Sigmoid colon (tissue), 4 donors: Measurements from ENCODE around the gene SCNM1.

ENCODE experiments used
- EP300 ChIP-seq, 4 donors: sonication (generic); formaldehyde crosslinking; IDR thresholded peaks; one replicate each; pipeline ENCODE4 v1.6.1; 2017; ENCODE audit warnings: antibody characterized with exemption in 4 of 4
- POLR2AphosphoS5 ChIP-seq, 4 donors: sonication (generic); formaldehyde crosslinking; IDR thresholded peaks; one replicate each; pipeline ENCODE4 v1.6.1; 2017; ENCODE audit warnings: antibody characterized with exemption in 4 of 4
- TF ChIP-seq, protein P1 (sequence below), 4 experiments: fragments of 450-650 bp in 3 of 4; fragments of 200-600 bp in 1 of 4; IDR thresholded peaks; one replicate each; pipeline ENCODE4 v1.5.1; 2016 to 2019; ENCODE audit warnings: antibody characterized with exemption in 4 of 4, mild to moderate bottlenecking in 3 of 4, moderate library complexity in 2 of 4

DNA sequence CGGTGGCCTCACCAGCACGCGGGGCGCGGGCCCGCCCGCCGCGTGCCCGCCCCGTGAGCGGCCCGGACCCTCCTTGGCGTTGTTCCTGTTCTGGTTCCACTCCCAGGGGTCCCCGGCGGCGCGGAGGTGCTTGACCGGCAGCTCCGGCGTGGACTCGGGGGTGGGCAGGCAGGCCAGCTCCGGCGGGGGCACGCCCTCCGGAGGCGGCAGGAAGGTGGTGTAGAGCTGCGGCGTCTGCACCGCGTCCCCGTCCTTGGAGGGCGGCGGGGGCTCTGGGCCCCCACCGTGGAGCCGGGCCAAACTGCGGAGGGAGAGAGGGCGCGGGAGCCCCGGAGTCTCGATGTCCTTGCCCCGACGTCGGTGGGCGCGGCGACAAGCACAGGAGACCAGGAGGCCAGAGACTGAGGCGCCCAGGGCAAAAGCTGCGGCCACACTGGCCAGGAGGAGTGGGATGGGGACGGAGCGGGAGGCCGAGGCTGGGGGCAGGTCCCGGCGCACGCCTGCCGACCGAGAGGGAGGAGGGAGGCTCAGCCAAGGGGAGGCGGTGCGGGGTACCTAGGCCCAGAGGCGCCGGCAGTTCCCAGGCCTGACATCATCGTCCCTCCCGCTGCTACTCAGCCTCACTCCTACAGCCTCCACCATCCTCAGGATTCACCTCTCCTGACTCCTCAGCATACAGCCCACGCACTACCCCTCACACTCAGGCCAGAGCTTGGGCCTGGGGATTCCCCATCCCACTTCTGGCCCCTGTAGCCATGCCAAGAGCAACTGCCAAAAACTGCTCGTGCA is 32.7 kb upstream of the SCNM1 start:
- TF ChIP-seq, protein P1, sequence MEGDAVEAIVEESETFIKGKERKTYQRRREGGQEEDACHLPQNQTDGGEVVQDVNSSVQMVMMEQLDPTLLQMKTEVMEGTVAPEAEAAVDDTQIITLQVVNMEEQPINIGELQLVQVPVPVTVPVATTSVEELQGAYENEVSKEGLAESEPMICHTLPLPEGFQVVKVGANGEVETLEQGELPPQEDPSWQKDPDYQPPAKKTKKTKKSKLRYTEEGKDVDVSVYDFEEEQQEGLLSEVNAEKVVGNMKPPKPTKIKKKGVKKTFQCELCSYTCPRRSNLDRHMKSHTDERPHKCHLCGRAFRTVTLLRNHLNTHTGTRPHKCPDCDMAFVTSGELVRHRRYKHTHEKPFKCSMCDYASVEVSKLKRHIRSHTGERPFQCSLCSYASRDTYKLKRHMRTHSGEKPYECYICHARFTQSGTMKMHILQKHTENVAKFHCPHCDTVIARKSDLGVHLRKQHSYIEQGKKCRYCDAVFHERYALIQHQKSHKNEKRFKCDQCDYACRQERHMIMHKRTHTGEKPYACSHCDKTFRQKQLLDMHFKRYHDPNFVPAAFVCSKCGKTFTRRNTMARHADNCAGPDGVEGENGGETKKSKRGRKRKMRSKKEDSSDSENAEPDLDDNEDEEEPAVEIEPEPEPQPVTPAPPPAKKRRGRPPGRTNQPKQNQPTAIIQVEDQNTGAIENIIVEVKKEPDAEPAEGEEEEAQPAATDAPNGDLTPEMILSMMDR (IDR thresholded peaks at IDR 0.05) = no peak
- TF ChIP-seq POLR2AphosphoS5 (IDR thresholded peaks at IDR 0.05) (no peak), EP300 (IDR thresholded peaks at IDR 0.05) (no peak)
